GM21619 (cell line): ENCODE measurements around the gene PLXNA2.

Experiments used
- ATAC-seq: cut with Tn5 transposase; IDR thresholded peaks from one replicate; pipeline ENCODE4 v1.9.1; 2021; ENCODE audit not compliant: unreplicated experiment

Gene PLXNA2

DNA sequence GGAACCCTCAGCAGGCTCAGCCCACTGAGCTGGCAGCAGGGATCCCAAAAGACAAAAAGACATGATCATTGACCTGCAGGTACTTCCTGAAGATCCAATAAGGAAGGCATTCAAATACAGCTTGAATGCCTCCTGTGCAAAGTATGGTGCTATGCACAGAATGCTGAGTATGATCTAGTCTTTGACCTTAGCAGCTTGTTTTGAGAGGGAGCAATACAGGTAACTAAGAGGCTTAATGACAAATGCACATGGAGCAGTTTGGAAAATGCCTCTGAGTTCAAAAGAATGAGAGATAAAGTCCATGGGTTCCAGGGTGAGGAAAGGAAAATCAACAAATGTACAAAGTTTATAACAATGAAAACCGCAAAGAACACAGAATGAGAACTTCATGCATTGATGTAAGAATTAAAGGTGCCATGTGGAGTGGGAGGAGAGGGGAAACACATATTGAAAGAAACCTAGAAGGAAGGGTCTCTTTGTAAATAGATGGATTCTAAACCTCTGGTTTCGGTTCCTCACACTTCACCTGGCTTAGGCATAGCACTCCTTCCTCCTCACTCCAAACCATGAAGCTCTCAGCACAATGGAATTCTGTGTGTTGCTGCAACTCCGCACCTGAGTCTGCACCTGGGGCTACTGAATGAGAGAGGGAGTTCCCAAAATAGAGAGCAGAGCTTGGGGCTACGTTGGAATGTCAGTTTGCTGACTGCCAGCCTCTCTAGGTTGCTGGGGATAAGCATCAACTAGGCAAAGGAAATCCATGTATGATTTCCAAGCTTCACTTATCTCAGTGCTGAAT lies 77.6 kb downstream of the PLXNA2 start:
- no peak for ATAC-seq

- ATAC-seq = no peak
These were observed 78.5 kb downstream of the PLXNA2 start for GRCh38 chr1:208165659-208166058.

GRCh38 chr1:208164609-208165008 lies 79.6 kb downstream of the PLXNA2 start:
- ATAC-seq = no peak

DNA sequence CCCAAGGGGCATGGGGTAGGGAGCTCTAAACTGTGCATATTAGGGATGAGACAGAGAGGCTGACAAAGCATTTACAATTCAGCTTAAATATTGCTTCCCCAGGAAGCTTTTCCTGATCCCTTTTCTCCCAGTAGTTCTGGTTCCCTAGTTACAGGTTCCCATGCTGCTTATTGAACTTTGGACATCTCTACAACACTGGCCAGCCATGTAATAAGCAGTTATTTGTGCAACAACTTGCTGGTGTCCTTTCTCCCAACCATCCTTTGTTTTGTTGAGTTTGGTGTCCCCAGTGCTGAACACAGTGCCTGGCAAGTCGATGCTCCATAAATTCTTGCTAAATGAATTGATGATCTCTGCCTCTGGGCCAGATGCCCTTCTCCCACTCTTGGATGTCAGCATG lies 80.6 kb downstream of the PLXNA2 start:
- no peak for ATAC-seq

GRCh38 chr1:208162903-208163302 lies 81.3 kb downstream of the PLXNA2 start:
- no peak for ATAC-seq

- ATAC-seq = no peak
These were observed 82.4 kb downstream of the PLXNA2 start for GRCh38 chr1:208161656-208162375.

- no peak for ATAC-seq
These were observed 83.2 kb downstream of the PLXNA2 start for GRCh38 chr1:208161005-208161404.

GRCh38 chr1:208160259-208160819 lies 83.8 kb downstream of the PLXNA2 start:
- no peak for ATAC-seq

GRCh38 chr1:208159555-208160258 lies 84.5 kb downstream of the PLXNA2 start:
- ATAC-seq = no peak

- no peak for ATAC-seq
These were observed 85.3 kb downstream of the PLXNA2 start for GRCh38 chr1:208158640-208159554.

- no peak for ATAC-seq
These were observed 86.4 kb downstream of the PLXNA2 start for GRCh38 chr1:208157769-208158168.

GRCh38 chr1:208156741-208157140 lies 87.4 kb downstream of the PLXNA2 start:
- ATAC-seq = no peak

DNA sequence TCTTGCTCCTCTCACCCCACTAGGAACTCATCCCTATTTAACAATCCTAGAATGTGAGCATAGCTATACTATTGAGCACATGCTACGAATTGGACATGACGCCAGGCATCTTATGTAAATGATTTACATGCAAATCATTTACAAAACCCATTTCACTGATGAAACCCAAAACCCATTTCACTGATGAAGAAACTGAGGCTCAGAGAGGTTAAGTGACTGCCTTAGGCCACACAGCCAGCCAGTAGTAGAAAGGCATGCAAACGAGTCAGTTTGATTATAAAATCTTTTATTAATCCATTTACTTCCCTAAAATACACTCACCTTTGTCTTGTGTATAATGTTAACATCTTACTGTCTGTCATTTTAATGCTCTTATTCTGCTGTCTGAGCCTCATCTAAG lies 87.9 kb downstream of the PLXNA2 start:
- ATAC-seq = no peak

DNA sequence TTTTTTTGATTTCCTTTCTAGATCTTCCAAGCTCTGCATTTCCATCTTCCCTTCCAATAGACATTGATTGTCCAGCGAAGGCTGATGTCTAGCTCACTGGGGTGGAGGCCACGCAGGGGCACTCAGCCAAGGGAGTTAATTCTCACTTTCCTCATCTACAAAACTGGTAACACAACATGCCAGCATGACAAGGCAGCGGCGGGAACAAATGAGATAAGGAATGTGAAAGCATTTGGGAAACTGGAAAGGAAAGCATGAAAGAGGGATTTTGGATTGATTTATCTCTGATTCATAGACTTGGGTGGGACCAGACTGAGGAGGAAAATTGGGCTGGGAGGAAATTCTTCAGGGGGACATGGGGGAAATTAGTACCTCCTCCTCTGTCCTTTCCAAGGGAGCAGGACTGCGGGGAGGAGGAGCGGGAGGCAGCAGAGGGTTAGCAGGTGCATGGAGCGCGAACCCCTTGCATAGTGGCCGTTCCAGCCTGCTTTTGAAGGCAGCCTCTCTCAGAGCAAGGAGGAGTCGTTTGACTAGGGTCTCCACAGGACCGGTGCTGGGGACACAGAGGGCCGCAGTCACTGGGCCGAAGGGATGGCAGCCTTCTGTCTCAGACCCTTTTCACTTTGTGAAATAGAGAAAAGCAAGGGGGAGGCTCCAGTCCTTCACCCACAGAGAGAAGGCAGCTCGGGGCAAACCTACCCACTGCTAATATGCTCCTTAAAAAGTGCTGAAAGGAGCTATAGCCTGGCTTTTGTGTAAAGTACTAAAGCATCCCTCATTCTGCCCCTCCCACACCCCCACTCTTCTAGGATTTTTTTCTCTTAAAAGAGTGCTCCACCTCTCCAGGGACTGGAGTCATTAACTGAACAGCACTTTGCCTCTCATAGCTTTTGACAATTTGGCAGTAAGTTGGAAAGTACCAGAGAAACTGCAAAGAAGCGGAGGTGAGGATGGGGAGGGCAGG lies 89.2 kb downstream of the PLXNA2 start:
- ATAC-seq = no peak

DNA sequence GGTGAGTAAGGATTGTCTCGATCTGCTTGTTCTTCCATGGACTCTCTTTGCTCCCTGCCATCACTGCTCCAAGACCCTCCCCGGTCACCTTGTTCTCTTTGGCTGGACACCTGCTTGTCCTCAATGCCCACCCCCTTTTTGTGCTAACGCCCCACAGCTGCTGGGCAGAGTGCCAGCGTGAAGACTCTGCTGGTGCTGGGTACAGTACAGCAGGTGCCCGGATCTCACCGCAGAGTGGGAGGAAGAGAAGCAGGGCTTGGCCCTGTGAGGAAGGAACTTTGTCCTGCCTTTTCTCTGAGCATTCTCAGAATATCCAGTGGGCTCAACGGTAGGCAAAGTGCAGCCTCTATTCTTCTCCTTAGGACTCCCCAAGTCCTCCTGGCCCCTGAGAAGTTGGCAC lies 90.1 kb downstream of the PLXNA2 start:
- ATAC-seq = no peak

DNA sequence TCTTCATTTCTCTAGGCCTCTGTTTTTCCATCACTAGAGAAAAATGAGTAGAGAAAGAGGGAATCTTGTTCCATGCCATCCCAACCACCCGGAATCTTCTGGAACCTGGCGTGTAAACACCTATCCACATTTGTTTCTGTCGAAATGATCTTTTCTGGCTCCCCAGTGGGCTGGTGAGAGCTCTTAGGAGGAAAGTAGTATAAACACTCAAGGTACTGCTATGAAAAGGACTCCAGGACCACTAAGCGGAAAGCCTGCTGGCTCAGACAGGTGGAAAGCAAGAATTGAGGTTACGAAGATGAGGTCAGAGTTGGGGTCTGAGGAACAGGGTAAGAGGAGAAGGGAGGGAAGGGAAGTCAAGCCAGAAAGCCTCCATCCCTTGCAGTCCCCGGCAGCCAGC lies 90.8 kb downstream of the PLXNA2 start:
- ATAC-seq = no peak

DNA sequence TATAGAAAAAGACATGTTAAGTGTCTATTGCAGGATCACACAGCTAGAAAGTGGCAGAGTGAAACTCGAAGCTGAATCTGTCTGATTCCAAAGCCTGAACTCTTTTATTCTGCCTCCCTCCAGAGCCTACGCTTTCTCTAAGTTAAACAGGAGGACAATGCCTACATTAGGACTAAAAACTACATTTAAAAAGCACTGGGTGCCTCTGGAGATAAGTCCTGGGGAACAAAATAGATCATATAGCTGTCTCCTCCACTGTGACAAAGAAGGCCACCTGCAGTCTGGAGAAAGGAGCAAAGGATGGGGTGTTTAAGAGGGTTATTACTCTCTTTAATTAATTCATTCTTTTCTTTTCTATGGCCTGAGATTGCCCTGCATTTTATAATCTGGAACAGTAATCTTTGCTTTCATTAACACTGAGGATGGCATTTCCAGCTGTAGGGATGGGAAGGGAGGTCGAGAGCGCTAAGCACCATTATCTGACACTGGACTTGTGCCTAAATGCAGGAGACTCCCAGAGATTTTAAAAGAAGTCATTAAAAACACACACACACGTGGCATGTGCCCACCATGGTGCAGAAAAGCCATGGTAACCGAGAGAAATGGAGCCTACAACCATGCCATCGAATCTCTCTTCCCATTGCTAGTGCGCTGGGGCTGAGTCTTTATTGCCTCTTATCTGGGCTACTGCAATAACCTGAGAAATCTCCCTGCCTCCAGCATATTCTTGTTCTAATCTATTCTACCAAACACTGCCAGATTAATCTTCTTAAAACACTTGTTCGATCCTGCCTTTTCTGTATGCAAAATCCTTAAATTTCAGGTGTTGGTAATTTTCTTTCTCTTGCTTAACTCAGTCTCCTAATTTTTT lies 92.2 kb downstream of the PLXNA2 start:
- ATAC-seq = no peak

DNA sequence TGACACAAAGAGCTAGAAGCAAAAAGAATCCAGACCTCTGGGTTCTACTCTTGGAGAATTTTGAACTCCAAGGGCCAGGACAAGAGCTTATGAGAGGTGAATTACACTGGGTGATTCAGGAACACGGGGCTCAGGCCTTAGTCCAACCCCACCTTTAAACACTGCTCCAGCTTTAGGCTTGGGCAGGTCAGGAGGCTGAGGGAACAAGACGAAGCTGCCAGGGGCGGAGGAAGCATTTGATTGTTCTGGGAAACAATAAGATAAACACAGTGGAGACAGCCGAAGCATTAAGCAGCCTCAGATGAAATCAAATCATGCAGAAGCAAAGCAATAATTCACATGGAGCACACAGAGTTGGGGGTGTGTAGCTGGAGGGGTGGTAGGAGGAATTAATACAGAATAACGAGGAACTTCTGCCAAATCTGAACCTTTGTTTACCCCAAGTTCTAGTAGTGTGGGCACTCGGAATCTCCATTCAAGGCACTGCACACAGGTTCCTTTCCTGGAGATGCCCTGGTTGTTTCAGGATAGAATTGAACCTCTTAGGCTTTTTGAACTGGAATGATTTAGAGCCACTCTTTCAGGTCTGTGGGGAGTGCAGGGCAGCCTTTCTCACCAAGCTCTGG lies 93.2 kb downstream of the PLXNA2 start:
- no peak for ATAC-seq
